HG02610 (cell line): Measurements from ENCODE around the gene GMDS.
A peak's percentile ranks its signal among the peaks of the same experiment; 100 is the strongest.

Experiments
- ATAC-seq: cut with Tn5 transposase; IDR thresholded peaks from one replicate; pipeline ENCODE4 v1.9.1; 2021; ENCODE audit warnings: mild to moderate bottlenecking, moderate library complexity; ENCODE audit not compliant: unreplicated experiment

GMDS gene

DNA sequence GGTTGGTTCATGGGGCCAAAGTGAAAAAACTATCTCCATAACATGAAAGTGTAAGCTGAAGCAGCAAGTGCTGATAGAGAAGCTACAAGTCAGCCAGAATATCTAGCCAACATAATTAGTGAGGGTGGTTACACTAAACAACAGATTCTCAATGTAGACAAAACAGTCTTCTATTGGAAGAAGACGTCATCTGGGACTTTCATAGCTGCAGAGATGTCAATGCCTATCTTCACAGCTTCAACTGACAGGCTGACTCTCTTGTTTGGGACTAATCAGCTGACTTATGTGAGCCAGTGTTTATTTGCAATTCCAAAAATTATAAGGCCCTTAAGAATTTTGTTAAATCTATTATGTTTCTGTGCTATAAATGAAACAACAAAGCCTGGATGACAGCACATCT, 63.2 kb downstream of the GMDS start:
- ATAC-seq: no peak

DNA sequence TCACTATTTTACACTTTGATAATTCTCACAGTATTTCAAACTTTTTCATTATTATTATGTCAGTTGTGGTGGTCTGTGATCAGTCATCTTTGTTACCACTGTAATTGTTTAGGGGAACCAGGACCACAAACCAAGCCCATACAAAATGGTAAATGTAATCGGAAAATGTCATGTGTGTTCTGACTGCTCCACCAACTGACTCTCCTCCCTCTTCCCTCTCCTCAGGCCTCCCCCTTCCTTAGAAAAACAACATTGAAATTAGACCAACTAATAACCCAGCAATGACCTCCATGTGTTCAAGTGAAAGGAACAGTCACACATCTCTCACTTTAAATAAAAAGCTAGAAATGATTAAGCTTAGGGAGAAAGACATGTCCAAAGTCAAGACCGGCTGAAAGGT, 63.8 kb downstream of the GMDS start:
- no peak for ATAC-seq

DNA sequence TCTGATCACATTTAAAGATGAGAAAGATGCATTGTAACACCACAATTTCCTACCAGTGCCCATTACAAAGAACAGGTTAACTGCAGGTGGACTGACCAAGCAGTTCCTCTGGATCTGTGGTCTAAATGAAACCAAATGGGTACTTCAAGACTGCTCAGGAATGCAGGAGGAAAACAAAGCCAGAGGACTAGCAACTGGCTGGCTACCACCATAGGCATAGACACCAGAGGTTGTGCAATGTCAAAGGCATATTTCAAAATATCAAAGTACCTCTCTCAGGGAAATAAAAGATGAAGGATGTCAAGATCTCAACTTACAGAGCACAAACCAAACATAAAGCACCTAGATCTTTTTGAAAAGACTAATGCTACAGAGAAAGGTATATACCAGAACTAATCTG, 65.5 kb downstream of the GMDS start:
- ATAC-seq: no peak

DNA sequence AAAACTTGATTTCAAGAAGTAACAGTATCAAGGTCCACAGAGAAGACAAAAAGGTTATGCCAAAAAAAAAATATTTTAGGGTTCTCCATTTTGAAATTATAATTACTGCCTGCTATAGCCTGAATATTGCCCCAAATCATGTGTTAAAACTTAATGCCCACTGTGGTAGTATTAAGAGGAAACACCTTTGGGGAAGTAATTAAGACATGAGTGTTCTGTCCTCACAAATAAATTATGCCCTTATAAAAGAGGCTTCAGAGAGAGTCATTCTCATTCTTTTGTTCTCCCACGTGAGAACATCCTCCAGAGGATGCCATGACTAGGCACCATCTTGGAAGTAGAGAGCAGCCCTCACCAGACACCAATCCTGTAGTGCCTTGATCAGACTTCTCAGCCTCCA, 66.2 kb downstream of the GMDS start:
- no peak for ATAC-seq

DNA sequence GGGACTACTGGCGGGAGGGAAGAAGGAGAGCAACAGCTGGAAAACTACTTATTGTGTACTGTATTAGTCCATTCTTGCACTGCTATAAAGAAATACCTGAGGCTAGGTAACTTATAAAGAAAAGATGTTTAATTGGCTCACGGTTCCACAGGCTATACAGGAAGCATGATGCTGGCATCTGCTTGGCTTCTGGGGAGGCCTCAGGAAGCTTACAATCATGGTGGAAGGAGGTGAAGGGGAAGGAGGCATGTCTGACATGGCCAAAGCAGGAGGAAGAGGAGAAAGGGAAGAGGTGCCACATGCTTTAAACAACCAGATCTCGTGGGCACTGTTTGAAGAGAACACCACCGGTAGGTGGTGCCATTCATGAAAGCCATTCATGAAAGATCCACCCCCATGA, 67.3 kb downstream of the GMDS start:
- no peak for ATAC-seq

DNA sequence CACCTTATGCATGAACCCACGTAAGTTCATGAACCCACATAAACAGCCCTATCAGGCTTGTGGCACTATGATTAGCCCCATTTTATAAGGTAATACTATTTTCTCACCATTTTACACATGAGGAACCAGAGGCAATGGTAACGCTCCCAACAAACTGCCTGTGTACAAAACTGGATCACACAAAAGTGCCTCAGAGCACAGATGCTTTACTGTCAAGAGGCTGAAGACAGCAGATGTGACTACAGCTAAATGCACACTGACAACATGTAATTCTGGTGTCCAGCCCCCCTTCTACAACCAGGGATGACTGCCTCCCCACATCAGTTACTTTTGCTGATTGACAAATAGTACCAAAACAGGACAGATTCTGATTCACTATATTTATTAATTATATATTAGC, 69.6 kb downstream of the GMDS start:
- ATAC-seq: no peak

DNA sequence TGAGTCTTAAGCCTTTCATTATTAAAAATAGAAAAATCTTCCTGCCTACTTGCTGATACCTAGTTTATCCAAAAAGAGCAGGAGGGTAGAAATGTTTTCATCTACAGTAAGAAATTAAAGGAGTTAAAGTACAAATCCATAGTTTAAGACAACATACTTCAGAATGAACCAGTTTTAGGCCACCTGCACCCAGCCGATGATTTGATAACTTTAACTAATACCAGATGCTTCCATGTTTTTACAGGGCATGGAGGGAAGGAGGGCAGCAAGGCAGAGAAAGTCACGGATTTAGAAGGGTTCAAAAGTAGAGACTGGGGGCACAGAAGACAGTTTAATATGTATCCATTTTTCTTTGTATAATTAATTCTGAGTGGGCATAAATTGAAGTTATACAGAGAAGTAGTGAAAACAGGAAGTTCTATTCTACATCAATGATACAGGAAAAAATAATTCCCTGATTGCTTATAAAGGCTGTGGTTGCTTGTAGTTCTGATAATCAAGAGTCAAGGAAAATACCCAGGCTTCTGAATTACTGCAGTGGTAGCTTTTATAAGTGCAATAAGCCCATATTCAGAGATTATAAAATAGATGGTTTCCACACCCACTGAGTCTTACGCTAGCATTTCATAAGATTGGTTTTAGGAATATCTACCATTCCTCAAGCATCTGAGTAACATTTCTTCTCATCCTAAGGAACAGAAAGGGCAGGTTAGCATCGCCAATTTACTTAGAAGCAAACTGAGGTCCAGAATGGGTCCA, 72.0 kb downstream of the GMDS start:
- ATAC-seq: no peak

DNA sequence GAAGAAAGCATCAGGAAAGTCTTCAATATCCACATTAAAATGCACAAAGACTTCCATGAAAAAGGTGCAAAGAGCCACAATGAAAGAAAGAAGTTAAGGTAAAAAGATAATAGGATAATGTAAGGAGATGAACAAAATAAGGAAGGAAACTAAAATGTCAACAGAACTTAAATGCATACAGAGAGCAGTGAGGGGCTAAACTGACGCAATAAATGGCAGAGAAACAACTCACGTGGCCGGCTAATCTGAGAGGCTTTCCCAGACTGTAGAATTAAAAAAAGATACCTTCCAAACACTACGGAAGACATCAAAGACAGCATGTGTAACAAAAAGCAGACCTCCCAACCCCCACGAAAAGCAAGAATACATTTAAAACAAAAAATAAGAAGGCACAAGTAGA, 73.7 kb downstream of the GMDS start:
- no peak for ATAC-seq

DNA sequence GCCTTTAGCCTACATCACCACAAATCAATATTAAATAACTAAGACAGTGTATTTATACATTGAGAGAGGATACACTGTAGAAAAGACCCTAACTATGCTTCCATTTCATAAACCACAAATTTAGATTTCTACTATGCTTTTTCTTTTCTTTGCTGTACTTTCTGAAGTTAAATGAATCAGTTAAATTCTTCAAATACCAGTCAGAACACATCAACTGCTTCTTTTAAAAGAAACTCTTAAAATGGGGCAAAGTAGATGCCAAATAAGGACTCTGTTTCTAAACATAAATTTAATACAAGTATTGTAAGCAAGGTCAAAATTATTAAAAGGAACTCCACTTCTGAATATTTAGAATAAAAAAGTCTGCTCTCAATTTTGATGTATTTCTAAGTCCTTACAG, 76.9 kb downstream of the GMDS start:
- no peak for ATAC-seq

DNA sequence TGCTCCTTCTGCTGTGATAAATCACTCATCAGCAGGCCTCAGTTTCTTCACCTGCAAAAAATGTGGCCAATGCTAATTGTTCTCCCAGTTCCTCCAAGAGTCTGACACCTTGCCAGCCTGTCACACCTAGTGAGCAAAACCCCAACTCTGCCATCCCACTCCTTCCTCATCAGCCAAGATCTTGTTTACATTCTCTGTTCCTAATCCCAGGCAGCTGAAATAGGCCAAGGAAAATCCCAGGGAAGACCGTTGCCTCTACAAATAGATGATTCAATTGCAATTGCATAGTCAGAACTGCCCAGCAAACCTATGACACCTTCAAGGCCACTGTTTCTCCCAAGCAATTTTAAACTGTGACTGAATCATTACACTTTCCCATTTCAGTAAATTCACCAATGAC, 78.7 kb downstream of the GMDS start:
- no peak for ATAC-seq

DNA sequence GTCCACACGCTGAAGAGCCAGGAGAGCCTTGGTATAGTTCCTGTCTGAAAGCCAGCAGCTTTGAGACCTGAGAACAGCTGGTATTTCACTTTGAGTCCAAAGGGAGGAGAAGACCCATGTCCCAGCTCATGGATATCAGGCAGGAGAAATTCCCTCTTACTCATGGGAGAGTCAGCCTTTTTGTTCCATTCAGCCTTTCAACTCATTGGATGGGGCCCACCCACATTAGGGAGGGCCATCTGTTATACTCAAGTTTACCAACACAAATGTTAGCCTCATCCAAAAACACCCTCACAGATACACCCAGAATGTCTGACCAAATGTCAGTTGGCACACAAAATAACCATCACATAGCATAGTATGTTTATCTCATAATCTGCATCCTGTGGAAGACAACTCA, 80.1 kb downstream of the GMDS start:
- ATAC-seq: no peak

DNA sequence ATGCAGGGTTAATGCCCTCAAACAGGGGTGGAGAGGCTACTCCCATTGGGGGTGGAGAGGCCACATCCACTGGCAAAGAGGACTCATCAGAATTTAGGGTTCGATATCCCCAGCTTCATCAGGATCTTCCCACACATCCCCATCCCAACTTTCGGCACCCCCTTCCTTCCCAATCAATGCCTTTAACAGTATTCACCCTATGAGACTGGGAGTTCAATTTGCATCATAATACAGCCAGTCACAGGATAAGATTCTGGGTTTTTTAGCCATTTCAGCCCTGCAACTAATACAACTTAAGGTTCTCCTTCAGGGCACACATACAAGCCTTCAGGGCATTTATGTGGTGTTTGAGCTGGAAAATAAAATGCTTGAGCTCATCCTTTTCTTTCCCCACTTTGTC, 80.9 kb downstream of the GMDS start:
- ATAC-seq: no peak

DNA sequence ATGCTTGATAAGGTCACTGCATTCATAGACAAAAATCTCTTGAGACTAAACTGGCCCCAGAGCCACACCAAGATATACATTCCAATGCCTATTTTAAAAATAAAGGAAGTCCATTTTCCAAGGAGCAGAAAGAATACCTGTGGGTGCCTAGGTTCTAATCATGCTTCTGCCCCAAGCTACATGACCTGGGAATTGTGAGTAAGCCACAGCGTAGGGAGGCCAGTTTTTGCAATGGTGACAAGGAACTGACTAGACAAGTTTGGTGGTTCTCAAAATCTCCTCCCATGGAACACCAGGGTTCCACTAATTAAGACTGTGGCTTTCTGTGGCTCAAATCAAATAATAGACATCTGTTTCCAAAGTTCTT, 83.3 kb downstream of the GMDS start:
- no peak for ATAC-seq

DNA sequence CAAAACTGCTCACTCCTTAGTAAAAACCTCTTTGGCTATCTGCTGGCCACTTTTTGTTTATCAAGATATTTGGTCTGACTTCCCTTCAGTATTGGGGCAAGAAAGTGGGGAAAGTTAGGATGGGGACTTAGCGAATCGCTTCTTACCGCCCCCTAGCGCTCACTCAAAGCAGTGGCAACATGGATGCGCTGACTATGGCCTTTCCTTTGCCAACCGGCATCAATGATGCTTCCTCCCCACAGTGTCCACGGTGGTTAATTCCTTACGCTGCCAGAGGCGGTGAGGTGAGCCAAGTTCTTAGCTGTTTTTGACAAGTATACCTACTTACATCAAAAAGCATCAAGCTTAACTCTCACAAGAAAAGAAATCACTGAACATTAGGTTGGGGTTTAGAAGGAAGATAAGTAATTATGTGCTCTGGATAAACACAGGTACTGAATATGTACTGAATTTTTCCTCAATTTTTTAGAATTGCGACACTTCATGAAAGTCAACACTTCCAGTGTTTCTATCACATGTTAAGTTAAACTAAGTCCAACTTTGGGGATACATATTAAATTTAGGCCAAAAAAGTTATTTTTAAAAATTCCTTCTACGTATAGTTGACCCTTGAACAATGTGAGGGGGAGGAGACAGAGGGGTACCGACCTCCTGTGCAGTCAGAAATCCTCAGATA, 86.7 kb downstream of the GMDS start:
- no peak for ATAC-seq

DNA sequence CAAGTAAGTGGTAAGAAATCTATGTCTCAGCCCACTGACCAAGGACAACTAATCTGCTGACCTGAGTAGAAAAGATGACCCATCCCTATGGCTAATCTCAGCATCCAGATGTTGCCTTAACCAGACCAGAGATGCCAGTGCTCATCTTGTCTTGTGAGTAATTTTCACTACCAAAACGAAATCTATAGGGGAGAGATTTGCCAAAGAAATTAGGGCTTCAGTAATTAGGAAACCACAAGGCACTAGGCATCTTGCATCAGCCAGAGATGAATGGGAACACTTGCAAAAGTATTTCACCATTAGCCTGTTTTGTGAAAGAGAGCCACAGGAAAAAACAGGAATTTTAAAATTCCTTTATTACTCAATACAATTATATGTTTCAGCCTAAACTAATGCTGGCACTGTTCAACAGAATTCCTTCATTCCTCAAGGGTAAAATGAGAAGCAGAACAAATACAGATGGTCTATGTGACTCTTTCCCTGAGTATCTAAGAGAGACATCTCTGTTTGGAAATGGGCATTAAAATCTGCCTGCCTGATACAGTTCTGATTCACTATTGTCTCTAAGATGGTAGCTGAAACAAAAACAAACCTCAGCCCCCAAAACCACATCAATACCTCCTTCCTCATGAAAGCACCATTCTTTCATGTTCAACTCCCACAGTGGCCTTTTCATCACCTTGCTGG, 87.8 kb downstream of the GMDS start:
- ATAC-seq: peak; percentile 65

DNA sequence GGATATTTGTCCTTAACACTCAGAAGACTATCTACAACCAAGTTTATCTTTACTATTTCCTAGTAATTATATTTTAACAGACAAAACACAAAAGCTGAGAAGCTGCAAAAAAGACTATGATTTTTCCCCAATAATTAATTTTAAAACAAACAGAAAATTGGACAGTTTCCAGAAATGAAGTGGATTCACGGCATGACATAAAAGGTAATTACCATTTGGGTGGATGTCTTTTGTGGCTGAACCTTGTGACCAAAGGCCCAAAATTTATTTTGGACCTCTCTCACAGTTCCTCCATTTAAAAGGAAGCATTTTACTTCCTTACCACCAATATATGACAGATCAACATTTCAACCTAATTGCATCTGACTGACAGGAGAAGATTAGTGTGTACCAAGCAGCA, 90.2 kb downstream of the GMDS start:
- no peak for ATAC-seq

DNA sequence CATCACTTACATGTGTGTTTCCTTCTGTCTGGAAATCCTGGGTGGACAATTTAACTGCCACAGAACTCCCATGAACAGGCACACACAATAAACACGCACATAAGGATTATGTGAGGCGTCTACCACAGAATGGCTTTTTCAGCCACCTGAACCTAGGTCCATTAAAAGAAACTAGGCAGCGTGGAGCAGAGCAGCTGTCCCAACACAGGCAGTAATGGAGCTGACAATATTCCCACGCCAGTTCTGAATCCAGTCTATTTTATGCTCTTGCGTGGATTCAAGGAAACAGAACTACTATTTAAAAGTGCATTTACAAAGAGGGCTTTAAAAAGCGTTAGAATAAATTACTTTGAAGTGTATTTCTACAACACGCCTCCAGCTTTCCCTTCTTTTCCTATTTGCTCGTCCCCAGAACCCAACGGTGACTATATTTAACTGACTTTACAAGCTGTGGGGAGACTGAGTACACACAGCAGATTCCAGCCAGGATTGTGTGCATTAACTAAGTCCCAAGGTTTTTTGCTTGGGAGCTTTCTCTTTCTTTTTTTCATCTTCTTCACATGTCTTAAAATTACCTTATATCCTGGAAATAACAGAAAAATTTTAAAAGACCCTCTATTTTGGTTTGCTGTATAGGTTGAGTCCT, 95.9 kb downstream of the GMDS start:
- ATAC-seq: no peak

DNA sequence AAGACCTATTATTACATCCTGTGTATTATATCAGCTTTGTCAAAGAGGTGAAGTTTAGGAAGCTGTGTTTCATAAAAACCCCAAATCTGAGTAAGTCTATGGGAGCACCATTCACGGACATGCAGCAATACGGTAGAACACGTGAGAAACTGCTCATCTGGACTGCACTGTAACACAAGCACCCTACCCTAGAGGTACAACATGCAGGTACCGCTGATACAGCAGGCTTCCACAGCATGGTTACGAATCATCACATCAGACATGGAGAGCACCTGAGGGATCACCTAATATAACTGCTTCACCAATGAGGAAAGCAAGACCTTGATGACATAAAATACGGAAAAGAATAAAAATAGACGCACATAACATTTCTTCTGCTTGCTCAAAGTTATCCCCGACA, 96.7 kb downstream of the GMDS start:
- no peak for ATAC-seq

DNA sequence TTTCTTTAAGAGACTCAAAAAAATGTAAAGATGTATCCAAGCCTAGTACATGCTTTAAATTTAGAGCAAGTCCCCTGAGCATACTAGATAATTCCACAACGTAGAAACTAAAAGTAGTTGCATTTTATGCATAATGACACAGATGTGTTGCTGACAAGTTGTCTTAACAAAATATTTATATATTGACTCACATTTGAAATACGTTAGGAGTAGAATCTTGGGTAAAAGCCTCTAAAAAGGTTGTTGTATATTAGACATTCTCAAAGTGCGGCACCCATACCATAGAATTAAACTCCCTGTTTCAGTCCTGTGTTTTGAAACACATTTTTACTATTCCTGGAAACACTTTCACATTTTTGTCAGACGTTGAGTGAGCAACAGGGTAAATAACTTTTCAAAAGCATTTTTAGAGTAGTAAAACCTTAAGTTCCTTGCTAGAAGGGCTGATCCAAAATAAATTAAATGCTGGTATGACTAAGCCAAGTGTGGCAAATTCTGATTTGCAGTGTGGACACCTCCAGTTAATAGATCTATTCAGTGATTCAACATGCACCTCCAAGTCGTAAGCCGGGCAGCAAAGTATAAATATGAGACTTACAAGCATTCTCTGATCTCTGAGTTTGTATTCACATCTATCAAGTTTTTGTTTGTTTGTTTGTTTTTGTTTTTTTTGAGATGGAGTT, 97.5 kb downstream of the GMDS start:
- no peak for ATAC-seq

DNA sequence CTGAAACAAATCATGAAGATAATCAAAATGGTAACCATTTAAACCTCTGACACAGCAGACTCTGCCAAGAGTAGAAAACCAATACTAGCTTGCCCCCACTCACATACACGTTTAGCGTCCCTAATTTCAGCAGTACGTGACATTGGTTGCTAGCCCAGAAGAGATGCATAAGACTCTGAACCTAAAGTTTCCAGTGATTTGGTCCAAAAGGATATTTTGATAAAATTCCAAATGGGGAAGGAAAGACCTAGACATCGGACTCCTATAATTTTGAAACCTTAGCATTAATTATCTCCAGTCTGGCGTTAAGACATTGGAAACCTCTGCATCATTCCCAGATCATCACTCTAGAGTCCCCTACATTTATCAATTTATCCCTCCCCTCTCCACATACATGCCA, 98.1 kb downstream of the GMDS start:
- ATAC-seq: no peak

DNA sequence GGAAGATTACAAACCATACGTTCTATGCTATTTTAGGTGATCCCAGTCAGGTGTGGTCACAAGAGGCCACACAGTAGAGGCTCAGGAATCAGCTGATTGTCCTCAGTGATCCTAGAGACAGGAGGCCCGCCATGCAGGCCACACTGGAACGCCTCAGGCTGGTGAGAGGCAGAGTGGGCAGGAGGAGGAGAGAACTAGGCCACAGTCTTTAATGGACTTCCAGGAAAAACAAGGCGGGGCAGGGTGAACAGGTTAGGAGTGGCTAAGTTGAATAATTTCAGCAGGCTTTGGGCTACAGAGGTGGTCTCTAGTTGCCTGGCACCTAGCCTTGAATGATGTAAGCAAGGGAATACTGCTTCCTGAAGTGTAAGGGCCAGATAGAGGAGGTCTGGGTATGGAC, 101.2 kb downstream of the GMDS start:
- no peak for ATAC-seq
